ENCODE results near the gene DLK1.

DLK1 gene

DNA sequence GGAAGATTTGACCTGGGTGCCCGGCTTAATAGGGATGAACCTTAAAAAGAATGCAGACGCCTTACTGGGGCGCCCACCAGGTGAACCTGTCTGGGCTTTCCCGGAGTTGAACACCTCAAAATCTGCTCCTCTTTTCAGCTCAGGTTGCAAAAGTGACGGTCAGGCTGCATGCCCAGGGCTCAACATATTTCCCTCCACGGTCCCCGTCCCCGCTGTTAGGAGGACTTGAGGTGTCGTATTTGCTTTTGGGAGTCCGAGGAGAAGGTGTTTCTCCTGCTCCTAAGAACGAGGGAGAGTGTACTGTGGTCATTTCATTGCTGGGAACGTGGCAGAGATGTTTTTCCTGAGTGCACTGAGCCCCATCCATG is 1.2 kb downstream of the DLK1 start:
- Histone ChIP-seq H3K9me3 (ENCODE audit: control insufficient read depth, low read length) (no peaks in the 10 kb centered on the region), H3K27ac (ENCODE audit: low read length, poor library complexity, severe bottlenecking) (no peak overlapping the region), H3K36me3 (ENCODE audit: control insufficient read depth in 1 of 2, insufficient read depth in 2 of 2, low read depth in 1 of 2, low read length in 2 of 2) (no peaks in the 10 kb centered on the region), H2BK120ac (ENCODE audit: low read depth, low read length) (no peak overlapping the region), H2BK5ac (ENCODE audit: low read depth, low read length, poor library complexity, severe bottlenecking) (no peak overlapping the region), H2BK12ac (ENCODE audit: low read length in 2 of 2) (no peak overlapping the region), H2BK15ac (ENCODE audit: low read depth, poor library complexity, severe bottlenecking) (no peak overlapping the region), H3K18ac (ENCODE audit: low read depth in 1 of 2, low read length in 2 of 2) (no peak overlapping the region), H3K9ac (ENCODE audit: low read length) (no peak overlapping the region), H2AFZ (ENCODE audit: low read depth, low read length) (no peak overlapping the region), H3K4me1 (ENCODE audit: control insufficient read depth, insufficient read depth, low read depth, low read length) (peaks cover 7% of the 10 kb centered on the region), H2AK5ac (ENCODE audit: low read length, severe bottlenecking) (no peak overlapping the region), H3K14ac (ENCODE audit: low read length in 2 of 2) (no peak overlapping the region), H3K23ac (ENCODE audit: low read length in 2 of 2) (no peak overlapping the region), H3K4me3 (ENCODE audit: insufficient read depth in 1 of 2, low read depth in 1 of 2, low read length in 2 of 2) (no peak overlapping the region), H3K79me1 (replicated peaks; ENCODE audit: low read length, poor library complexity, severe bottlenecking) (no peaks in the 10 kb centered on the region), H4K8ac (ENCODE audit: low read length) (no peak overlapping the region), H3K27me3 (ENCODE audit: control insufficient read depth in 1 of 2, insufficient read depth in 1 of 2, low read length in 2 of 2) (peaks cover 82 to 88% of the 10 kb centered on the region in 2 experiments), H4K91ac (ENCODE audit: low read length) (no peak overlapping the region), H3K4me2 (ENCODE audit: low read length, poor library complexity, severe bottlenecking) (no peak overlapping the region), H3K4ac (ENCODE audit: low read depth in 1 of 2, low read length in 2 of 2) (no peak overlapping the region)
- no peak for DNase-seq
- 63% methylated on average over 12 of the region's 12 CpGs for WGBS

DNA sequence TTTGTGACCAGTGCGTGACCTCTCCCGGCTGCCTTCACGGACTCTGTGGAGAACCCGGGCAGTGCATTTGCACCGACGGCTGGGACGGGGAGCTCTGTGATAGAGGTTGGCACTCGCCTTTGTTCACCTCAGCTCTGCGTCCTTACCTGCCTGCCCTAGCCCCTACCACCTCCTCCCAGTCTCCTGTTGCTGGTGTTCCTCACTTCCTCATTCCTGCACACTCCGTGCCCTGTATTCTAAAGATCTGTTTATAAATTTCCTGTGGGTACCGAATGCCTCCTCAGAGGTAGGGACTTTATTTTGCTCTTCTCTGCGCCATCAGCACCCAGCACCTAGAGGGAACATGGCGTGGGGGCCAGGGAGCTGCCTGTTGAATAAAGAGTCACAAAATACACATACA is 2.3 kb downstream of the DLK1 start:
- no peak overlapping the region for H3K9ac ChIP-seq (ENCODE audit: low read length)
- no peaks in the 10 kb centered on the region for H3K36me3 ChIP-seq (ENCODE audit: control insufficient read depth in 1 of 2, insufficient read depth in 2 of 2, low read depth in 1 of 2, low read length in 2 of 2)
- H2BK15ac ChIP-seq (ENCODE audit: low read depth, poor library complexity, severe bottlenecking), result no peak overlapping the region
- H3K27me3 ChIP-seq (ENCODE audit: control insufficient read depth in 1 of 2, insufficient read depth in 1 of 2, low read length in 2 of 2), result peaks cover 71 to 84% of the 10 kb centered on the region in 2 experiments
- H3K27ac ChIP-seq (ENCODE audit: low read length, poor library complexity, severe bottlenecking), result no peak overlapping the region
- no peak overlapping the region for H4K8ac ChIP-seq (ENCODE audit: low read length)
- H3K9me3 ChIP-seq (ENCODE audit: control insufficient read depth, low read length), result no peaks in the 10 kb centered on the region
- H3K18ac ChIP-seq (ENCODE audit: low read depth in 1 of 2, low read length in 2 of 2), result no peak overlapping the region
- no peak overlapping the region for H3K4me2 ChIP-seq (ENCODE audit: low read length, poor library complexity, severe bottlenecking)
- H2AK5ac ChIP-seq (ENCODE audit: low read length, severe bottlenecking), result no peak overlapping the region
- DNase-seq, result no peak
- no peaks in the 10 kb centered on the region for H3K79me1 ChIP-seq (replicated peaks; ENCODE audit: low read length, poor library complexity, severe bottlenecking)
- no peak overlapping the region for H2BK12ac ChIP-seq (ENCODE audit: low read length in 2 of 2)
- no peak overlapping the region for H4K91ac ChIP-seq (ENCODE audit: low read length)
- no peak overlapping the region for H3K4ac ChIP-seq (ENCODE audit: low read depth in 1 of 2, low read length in 2 of 2)
- H3K14ac ChIP-seq (ENCODE audit: low read length in 2 of 2), result no peak overlapping the region
- H3K4me3 ChIP-seq (ENCODE audit: insufficient read depth in 1 of 2, low read depth in 1 of 2, low read length in 2 of 2), result no peak overlapping the region
- H2AFZ ChIP-seq (ENCODE audit: low read depth, low read length), result no peak overlapping the region
- H3K4me1 ChIP-seq (ENCODE audit: control insufficient read depth, insufficient read depth, low read depth, low read length), result peaks cover 7% of the 10 kb centered on the region
- no peak overlapping the region for H2BK120ac ChIP-seq (ENCODE audit: low read depth, low read length)
- H2BK5ac ChIP-seq (ENCODE audit: low read depth, low read length, poor library complexity, severe bottlenecking), result no peak overlapping the region
- 86% methylated on average over 13 of the region's 13 CpGs for WGBS
- H3K23ac ChIP-seq (ENCODE audit: low read length in 2 of 2), result no peak overlapping the region

DNA sequence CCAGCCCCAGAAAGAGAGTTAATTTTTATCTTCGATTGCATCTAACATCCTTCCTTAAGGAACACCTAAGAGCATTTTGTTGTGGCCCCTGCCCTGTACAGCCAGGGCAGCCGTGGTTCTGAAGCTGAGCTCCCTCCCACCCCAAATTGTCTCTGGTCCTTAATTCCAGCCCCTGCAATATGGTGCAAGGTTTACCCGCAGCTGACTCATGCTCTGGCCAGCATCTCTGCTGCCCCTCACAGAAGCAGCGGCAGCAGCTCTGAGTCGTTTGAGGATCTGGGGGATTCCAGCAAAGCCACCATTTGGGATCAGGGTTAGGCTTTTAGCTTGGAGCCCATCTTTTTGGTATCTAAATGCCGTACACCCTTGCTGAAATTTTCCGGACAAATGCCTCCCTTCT is 3.3 kb downstream of the DLK1 start:
- H3K4ac ChIP-seq (ENCODE audit: low read depth in 1 of 2, low read length in 2 of 2), result no peak overlapping the region
- WGBS, result 71% methylated on average over 7 of the region's 7 CpGs
- no peak overlapping the region for H2BK5ac ChIP-seq (ENCODE audit: low read depth, low read length, poor library complexity, severe bottlenecking)
- no peak overlapping the region for H4K91ac ChIP-seq (ENCODE audit: low read length)
- peaks cover 7% of the 10 kb centered on the region for H3K4me1 ChIP-seq (ENCODE audit: control insufficient read depth, insufficient read depth, low read depth, low read length)
- H3K79me1 ChIP-seq (replicated peaks; ENCODE audit: low read length, poor library complexity, severe bottlenecking), result no peaks in the 10 kb centered on the region
- DNase-seq, result no peak
- H2BK12ac ChIP-seq (ENCODE audit: low read length in 2 of 2), result no peak overlapping the region
- no peak overlapping the region for H2BK120ac ChIP-seq (ENCODE audit: low read depth, low read length)
- no peak overlapping the region for H4K8ac ChIP-seq (ENCODE audit: low read length)
- no peak overlapping the region for H3K4me3 ChIP-seq (ENCODE audit: insufficient read depth in 1 of 2, low read depth in 1 of 2, low read length in 2 of 2)
- H3K27ac ChIP-seq (ENCODE audit: low read length, poor library complexity, severe bottlenecking), result no peak overlapping the region
- H3K23ac ChIP-seq (ENCODE audit: low read length in 2 of 2), result no peak overlapping the region
- no peaks in the 10 kb centered on the region for H3K9me3 ChIP-seq (ENCODE audit: control insufficient read depth, low read length)
- H3K27me3 ChIP-seq (ENCODE audit: control insufficient read depth in 1 of 2, insufficient read depth in 1 of 2, low read length in 2 of 2), result peaks cover 62 to 86% of the 10 kb centered on the region in 2 experiments
- H3K4me2 ChIP-seq (ENCODE audit: low read length, poor library complexity, severe bottlenecking), result no peak overlapping the region
- no peak overlapping the region for H3K9ac ChIP-seq (ENCODE audit: low read length)
- H2AFZ ChIP-seq (ENCODE audit: low read depth, low read length), result no peak overlapping the region
- H2BK15ac ChIP-seq (ENCODE audit: low read depth, poor library complexity, severe bottlenecking), result no peak overlapping the region
- no peak overlapping the region for H3K18ac ChIP-seq (ENCODE audit: low read depth in 1 of 2, low read length in 2 of 2)
- no peaks in the 10 kb centered on the region for H3K36me3 ChIP-seq (ENCODE audit: control insufficient read depth in 1 of 2, insufficient read depth in 2 of 2, low read depth in 1 of 2, low read length in 2 of 2)
- no peak overlapping the region for H2AK5ac ChIP-seq (ENCODE audit: low read length, severe bottlenecking)
- no peak overlapping the region for H3K14ac ChIP-seq (ENCODE audit: low read length in 2 of 2)

DNA sequence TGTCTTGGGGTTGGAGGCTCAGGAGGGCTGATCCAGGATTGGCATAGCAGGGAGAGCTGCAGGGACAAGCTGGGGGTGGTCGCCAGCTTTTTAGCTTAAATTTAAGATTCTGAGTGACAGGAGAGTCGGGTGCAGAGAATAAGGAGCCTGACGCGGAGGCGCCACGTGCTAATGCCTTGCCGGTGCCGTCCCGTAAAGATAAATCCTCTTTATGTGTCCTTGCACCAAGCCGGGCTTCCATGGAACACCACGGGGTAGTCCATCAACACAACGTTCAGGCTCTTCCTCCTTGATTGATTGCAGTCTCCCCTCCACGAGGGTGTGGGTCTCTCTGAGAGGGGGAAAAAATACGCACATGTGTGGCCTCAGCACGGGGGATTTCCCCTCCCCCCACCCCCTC is 3.9 kb downstream of the DLK1 start:
- H3K36me3 ChIP-seq (ENCODE audit: control insufficient read depth in 1 of 2, insufficient read depth in 2 of 2, low read depth in 1 of 2, low read length in 2 of 2), result no peaks in the 10 kb centered on the region
- H4K8ac ChIP-seq (ENCODE audit: low read length), result no peak overlapping the region
- H3K9me3 ChIP-seq (ENCODE audit: control insufficient read depth, low read length), result no peaks in the 10 kb centered on the region
- H3K23ac ChIP-seq (ENCODE audit: low read length in 2 of 2), result no peak overlapping the region
- no peaks in the 10 kb centered on the region for H3K79me1 ChIP-seq (replicated peaks; ENCODE audit: low read length, poor library complexity, severe bottlenecking)
- H3K9ac ChIP-seq (ENCODE audit: low read length), result no peak overlapping the region
- no peak overlapping the region for H2BK5ac ChIP-seq (ENCODE audit: low read depth, low read length, poor library complexity, severe bottlenecking)
- no peak overlapping the region for H3K14ac ChIP-seq (ENCODE audit: low read length in 2 of 2)
- no peak overlapping the region for H2BK15ac ChIP-seq (ENCODE audit: low read depth, poor library complexity, severe bottlenecking)
- DNase-seq, result no peak
- H3K27ac ChIP-seq (ENCODE audit: low read length, poor library complexity, severe bottlenecking), result no peak overlapping the region
- peaks cover 56 to 83% of the 10 kb centered on the region in 2 experiments for H3K27me3 ChIP-seq (ENCODE audit: control insufficient read depth in 1 of 2, insufficient read depth in 1 of 2, low read length in 2 of 2)
- no peak overlapping the region for H2AK5ac ChIP-seq (ENCODE audit: low read length, severe bottlenecking)
- no peak overlapping the region for H2AFZ ChIP-seq (ENCODE audit: low read depth, low read length)
- no peak overlapping the region for H3K18ac ChIP-seq (ENCODE audit: low read depth in 1 of 2, low read length in 2 of 2)
- H4K91ac ChIP-seq (ENCODE audit: low read length), result no peak overlapping the region
- peaks cover 7% of the 10 kb centered on the region for H3K4me1 ChIP-seq (ENCODE audit: control insufficient read depth, insufficient read depth, low read depth, low read length)
- H3K4me2 ChIP-seq (ENCODE audit: low read length, poor library complexity, severe bottlenecking), result no peak overlapping the region
- no peak overlapping the region for H3K4me3 ChIP-seq (ENCODE audit: insufficient read depth in 1 of 2, low read depth in 1 of 2, low read length in 2 of 2)
- no peak overlapping the region for H2BK120ac ChIP-seq (ENCODE audit: low read depth, low read length)
- no peak overlapping the region for H2BK12ac ChIP-seq (ENCODE audit: low read length in 2 of 2)
- 62% methylated on average over 13 of the region's 15 CpGs for WGBS
- H3K4ac ChIP-seq (ENCODE audit: low read depth in 1 of 2, low read length in 2 of 2), result no peak overlapping the region

Data from mesenchymal stem cell (in vitro differentiated cells and primary cell).